Measurements from ENCODE around the gene PIP5K1B.

GRCh38 chr9:68780380-68780712, 75.3 kb downstream of the PIP5K1B start:
- TF ChIP-seq REST (IDR thresholded peaks at IDR 0.05; ENCODE audit: insufficient read depth in 1 of 2, low read depth in 2 of 2, low read length in 2 of 2) (no peak), POLR2AphosphoS5 (IDR thresholded peaks at IDR 0.05; ENCODE audit: low read depth, low read length) (no peak), TAF1 (IDR thresholded peaks at IDR 0.05; ENCODE audit: borderline replicate concordance, insufficient read depth, low read length) (no peak), FOXP2 (optimal IDR thresholded peaks at IDR 0.05; ENCODE audit: borderline replicate concordance, extremely low read depth, extremely low read length, insufficient read depth) (no peak), SIN3A (IDR thresholded peaks at IDR 0.05; ENCODE audit: borderline replicate concordance, insufficient read depth, low read length) (no peak)

Data from PFSK-1 (cell line).